ENCODE measurements around the gene ASB1. TPM values are rescaled to one million over a fixed set of nuclear protein-coding genes. Genes with fewer than 3 reads are reported as not detected.

The ASB1 gene
- total and polyA plus RNA-seq, 10 of the 15 experiments (the other 5 are each of a cell fraction or from before 2014, with no cell fraction given), result 5.2 to 31.2 (median 25.8) TPM

- TF ChIP-seq KAT2A (conservative IDR thresholded peaks at IDR 0.05; ENCODE audit: control insufficient read depth, low read depth, low read length) (no peak), SUZ12 (IDR thresholded peaks at IDR 0.05; ENCODE audit: unreplicated experiment) (no peak), IKZF2 (IDR thresholded peaks at IDR 0.05) (no peak), TAF1 (IDR thresholded peaks at IDR 0.05; ENCODE audit: borderline replicate concordance, low read depth, low read length) (no peak), ZNF217 (IDR thresholded peaks at IDR 0.05) (no peak), CREB1 (IDR thresholded peaks at IDR 0.05; ENCODE audit: low read depth) (no peak), SREBF2 (IDR thresholded peaks at IDR 0.05; ENCODE audit: low read length) (no peak), CHD2 (IDR thresholded peaks at IDR 0.05; ENCODE audit: borderline replicate concordance, low read depth, low read length) (no peak), BRCA1 (IDR thresholded peaks at IDR 0.05; ENCODE audit: low read depth, low read length) (no peak), KLF5 (IDR thresholded peaks at IDR 0.05; ENCODE audit: partially characterized antibody) (no peak), NR2C1 (IDR thresholded peaks at IDR 0.05) (no peak), GATAD2B (conservative IDR thresholded peaks at IDR 0.05; ENCODE audit: low read depth) (no peak), SREBF1 (IDR thresholded peaks at IDR 0.05; ENCODE audit: low read length) (no peak), ZNF274 (IDR thresholded peaks at IDR 0.05; ENCODE audit: insufficient read depth, insufficient read length) (no peak), BMI1 (IDR thresholded peaks at IDR 0.05; ENCODE audit: borderline replicate concordance) (no peak), RAD51 (IDR thresholded peaks at IDR 0.05) (no peak), NR2F1 (conservative IDR thresholded peaks at IDR 0.05) (no peak), CHD4 (IDR thresholded peaks at IDR 0.05) (no peak)
- TF ChIP-seq, protein P1, sequence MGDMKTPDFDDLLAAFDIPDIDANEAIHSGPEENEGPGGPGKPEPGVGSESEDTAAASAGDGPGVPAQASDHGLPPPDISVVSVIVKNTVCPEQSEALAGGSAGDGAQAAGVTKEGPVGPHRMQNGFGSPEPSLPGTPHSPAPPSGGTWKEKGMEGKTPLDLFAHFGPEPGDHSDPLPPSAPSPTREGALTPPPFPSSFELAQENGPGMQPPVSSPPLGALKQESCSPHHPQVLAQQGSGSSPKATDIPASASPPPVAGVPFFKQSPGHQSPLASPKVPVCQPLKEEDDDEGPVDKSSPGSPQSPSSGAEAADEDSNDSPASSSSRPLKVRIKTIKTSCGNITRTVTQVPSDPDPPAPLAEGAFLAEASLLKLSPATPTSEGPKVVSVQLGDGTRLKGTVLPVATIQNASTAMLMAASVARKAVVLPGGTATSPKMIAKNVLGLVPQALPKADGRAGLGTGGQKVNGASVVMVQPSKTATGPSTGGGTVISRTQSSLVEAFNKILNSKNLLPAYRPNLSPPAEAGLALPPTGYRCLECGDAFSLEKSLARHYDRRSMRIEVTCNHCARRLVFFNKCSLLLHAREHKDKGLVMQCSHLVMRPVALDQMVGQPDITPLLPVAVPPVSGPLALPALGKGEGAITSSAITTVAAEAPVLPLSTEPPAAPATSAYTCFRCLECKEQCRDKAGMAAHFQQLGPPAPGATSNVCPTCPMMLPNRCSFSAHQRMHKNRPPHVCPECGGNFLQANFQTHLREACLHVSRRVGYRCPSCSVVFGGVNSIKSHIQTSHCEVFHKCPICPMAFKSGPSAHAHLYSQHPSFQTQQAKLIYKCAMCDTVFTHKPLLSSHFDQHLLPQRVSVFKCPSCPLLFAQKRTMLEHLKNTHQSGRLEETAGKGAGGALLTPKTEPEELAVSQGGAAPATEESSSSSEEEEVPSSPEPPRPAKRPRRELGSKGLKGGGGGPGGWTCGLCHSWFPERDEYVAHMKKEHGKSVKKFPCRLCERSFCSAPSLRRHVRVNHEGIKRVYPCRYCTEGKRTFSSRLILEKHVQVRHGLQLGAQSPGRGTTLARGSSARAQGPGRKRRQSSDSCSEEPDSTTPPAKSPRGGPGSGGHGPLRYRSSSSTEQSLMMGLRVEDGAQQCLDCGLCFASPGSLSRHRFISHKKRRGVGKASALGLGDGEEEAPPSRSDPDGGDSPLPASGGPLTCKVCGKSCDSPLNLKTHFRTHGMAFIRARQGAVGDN (IDR thresholded peaks at IDR 0.05), result no peak
- in situ Hi-C loops (cut with MboI), result no loop called here
- H2AFZ ChIP-seq (ENCODE audit: control insufficient read depth, low read depth, low read length), result no peak overlapping the region
Measured at GRCh38 chr2:238441262-238442114, 14.8 kb downstream of the ASB1 start.

More at GRCh38 chr2:238441262-238442114, 14.8 kb downstream of the ASB1 start:
- FAIRE-seq, result no peak
- intact Hi-C loops (cut with micrococcal nuclease; ENCODE audit: unreplicated experiment), result no loop called here
- SMC1A ChIA-PET (ENCODE audit: uncharacterized antibody, unreplicated experiment), result no interaction called here
- Histone ChIP-seq H3K27me3 (replicated peaks in 1 of 2; ENCODE audit: control insufficient read depth in 2 of 2, insufficient read depth in 2 of 2, low read length in 1 of 2) (no peaks in the 10 kb centered on the region), H3K4me3 (no peak overlapping the region), H4K20me1 (ENCODE audit: control insufficient read depth, insufficient read depth) (peaks cover 2% of the 10 kb centered on the region; the same call in 1 of the 2 replicates), H3K4me1 (ENCODE audit: control insufficient read depth, insufficient read depth, low read length) (no peaks in the 10 kb centered on the region), H3K4me2 (ENCODE audit: control insufficient read depth, insufficient read depth) (no peak overlapping the region), H3K27ac (ENCODE audit: control insufficient read depth, insufficient read depth) (no peak overlapping the region), H3K9ac (ENCODE audit: control insufficient read depth, insufficient read depth, low read length) (no peak overlapping the region), H3K79me2 (ENCODE audit: control insufficient read depth, insufficient read depth, low read length) (peaks cover 1% of the 10 kb centered on the region; the same call in 1 of the 2 replicates), H3K36me3 (ENCODE audit: control insufficient read depth in 2 of 2, insufficient read depth in 2 of 2, low read length in 1 of 2) (peaks cover 23 to 35% of the 10 kb centered on the region in 2 experiments), H3K9me3 (replicated peaks; ENCODE audit: control insufficient read depth, insufficient read depth, low read length) (no peaks in the 10 kb centered on the region)
- WGBS (ENCODE audit: insufficient coverage, insufficient replicate concordance, low lambda C conversion rate, missing lambda C conversion rate), result 89% methylated on average over 17 of the region's 17 CpGs
- no peak for DNase-seq (ENCODE audit: low read depth, low spot score)
- POLR2A ChIA-PET, result interaction anchor here (0.5 to 0.7 kb wide), 2 partner anchors 13 to 450 kb away, joined by 3 read pairs; no protein-coding TSS in a partner anchor
- CTCF ChIA-PET, result no interaction called here
- no peak for ATAC-seq
- no TSS peak for BruUV-seq (replicated peaks)
- RAD21 ChIA-PET (ENCODE audit: unreplicated experiment), result no interaction called here

Measured in GM12878 (cell line).